ENCODE data around the gene SNAP47. TPM values are rescaled to one million over a fixed set of nuclear protein-coding genes. Genes with fewer than 3 reads are reported as not detected.

SNAP47 gene
- total and polyA plus RNA-seq, 9 of the 15 experiments (the other 6 are each of a cell fraction or from before 2014, with no cell fraction given), result 2.5 to 41.3 (median 32.6) TPM

- TF ChIP-seq ZNF518B (CRISPR knock-in tag; IDR thresholded peaks at IDR 0.05) (no peak), GATAD2A (IDR thresholded peaks at IDR 0.05) (peak; percentile 75; the same call in 1 of the 2 replicates), ZNF696 (CRISPR knock-in tag; conservative IDR thresholded peaks at IDR 0.05) (no peak), EZH2 (IDR thresholded peaks at IDR 0.05; ENCODE audit: borderline replicate concordance, low read depth, low read length) (no peak), RBM25 (IDR thresholded peaks at IDR 0.05; ENCODE audit: low read depth, low read length, severe bottlenecking) (no peak), ARNT (IDR thresholded peaks at IDR 0.05) (no peak), RUNX1 (IDR thresholded peaks at IDR 0.05; ENCODE audit: low read depth) (0 out of 2 replicates have a peak, but pooled peaks have one; percentile 54), CREB3 (tag; conservative IDR thresholded peaks at IDR 0.05; ENCODE audit: low read depth) (0 out of 2 replicates have a peak, but pooled peaks have one; percentile 67), NR2C1 (IDR thresholded peaks at IDR 0.05) (no peak), NR2C1 (tag; IDR thresholded peaks at IDR 0.05) (peak; percentile 75), ZEB2 (IDR thresholded peaks at IDR 0.05) (peak; percentile 97), SLC30A9 (CRISPR knock-in tag; IDR thresholded peaks at IDR 0.05) (no peak), ZNF174 (CRISPR knock-in tag; IDR thresholded peaks at IDR 0.05) (no peak), PHF8 (IDR thresholded peaks at IDR 0.05; ENCODE audit: borderline replicate concordance, low read length) (peak; percentile 97; the same call in 1 of the 2 replicates), U2AF1 (optimal IDR thresholded peaks at IDR 0.05; ENCODE audit: low read depth, low read length) (peak; percentile 18), SMARCB1 (IDR thresholded peaks at IDR 0.05; ENCODE audit: insufficient read length, low read depth) (no peak)
- TF ChIP-seq, protein P1, sequence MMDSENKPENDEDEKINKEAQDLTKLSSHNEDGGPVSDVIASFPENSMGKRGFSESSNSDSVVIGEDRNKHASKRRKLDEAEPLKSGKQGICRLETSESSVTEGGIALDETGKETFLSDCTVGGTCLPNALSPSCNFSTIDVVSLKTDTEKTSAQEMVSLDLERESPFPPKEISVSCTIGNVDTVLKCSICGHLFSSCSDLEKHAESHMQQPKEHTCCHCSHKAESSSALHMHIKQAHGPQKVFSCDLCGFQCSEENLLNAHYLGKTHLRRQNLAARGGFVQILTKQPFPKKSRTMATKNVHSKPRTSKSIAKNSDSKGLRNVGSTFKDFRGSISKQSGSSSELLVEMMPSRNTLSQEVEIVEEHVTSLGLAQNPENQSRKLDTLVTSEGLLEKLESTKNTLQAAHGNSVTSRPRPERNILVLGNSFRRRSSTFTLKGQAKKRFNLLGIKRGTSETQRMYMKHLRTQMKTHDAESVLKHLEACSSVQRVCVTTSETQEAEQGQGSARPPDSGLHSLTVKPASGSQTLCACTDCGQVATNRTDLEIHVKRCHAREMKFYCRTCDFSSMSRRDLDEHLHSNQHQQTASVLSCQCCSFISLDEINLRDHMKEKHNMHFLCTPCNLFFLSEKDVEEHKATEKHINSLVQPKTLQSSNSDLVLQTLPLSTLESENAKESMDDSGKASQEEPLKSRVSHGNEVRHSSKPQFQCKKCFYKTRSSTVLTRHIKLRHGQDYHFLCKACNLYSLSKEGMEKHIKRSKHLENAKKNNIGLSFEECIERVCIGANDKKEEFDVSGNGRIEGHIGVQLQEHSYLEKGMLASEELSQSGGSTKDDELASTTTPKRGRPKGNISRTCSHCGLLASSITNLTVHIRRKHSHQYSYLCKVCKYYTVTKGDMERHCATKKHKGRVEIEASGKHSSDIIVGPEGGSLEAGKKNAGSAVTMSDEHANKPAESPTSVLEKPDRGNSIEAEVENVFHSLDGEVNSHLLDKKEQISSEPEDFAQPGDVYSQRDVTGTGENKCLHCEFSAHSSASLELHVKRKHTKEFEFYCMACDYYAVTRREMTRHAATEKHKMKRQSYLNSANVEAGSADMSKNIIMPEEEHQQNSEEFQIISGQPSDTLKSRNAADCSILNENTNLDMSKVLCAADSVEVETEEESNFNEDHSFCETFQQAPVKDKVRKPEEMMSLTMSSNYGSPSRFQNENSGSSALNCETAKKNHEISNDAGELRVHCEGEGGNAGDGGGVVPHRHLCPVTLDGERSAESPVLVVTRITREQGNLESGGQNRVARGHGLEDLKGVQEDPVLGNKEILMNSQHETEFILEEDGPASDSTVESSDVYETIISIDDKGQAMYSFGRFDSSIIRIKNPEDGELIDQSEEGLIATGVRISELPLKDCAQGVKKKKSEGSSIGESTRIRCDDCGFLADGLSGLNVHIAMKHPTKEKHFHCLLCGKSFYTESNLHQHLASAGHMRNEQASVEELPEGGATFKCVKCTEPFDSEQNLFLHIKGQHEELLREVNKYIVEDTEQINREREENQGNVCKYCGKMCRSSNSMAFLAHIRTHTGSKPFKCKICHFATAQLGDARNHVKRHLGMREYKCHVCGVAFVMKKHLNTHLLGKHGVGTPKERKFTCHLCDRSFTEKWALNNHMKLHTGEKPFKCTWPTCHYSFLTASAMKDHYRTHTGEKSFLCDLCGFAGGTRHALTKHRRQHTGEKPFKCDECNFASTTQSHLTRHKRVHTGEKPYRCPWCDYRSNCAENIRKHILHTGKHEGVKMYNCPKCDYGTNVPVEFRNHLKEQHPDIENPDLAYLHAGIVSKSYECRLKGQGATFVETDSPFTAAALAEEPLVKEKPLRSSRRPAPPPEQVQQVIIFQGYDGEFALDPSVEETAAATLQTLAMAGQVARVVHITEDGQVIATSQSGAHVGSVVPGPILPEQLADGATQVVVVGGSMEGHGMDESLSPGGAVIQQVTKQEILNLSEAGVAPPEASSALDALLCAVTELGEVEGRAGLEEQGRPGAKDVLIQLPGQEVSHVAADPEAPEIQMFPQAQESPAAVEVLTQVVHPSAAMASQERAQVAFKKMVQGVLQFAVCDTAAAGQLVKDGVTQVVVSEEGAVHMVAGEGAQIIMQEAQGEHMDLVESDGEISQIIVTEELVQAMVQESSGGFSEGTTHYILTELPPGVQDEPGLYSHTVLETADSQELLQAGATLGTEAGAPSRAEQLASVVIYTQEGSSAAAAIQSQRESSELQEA (IDR thresholded peaks at IDR 0.05; ENCODE audit: low read depth), result no peak
Observed at GRCh38 chr1:227734856-227735538, at the start of gene SNAP47, which contains the start of gene JMJD4 (continued).
